ENCODE measurements around the gene SH3RF3. TPM values are rescaled to one million over a fixed set of nuclear protein-coding genes. Genes with fewer than 3 reads are reported as not detected.
A peak's percentile ranks its signal among the peaks of the same experiment; 100 is the strongest.

Gene SH3RF3
- total RNA-seq, 1 experiment from 2014 or later, result 21.7 TPM

DNA sequence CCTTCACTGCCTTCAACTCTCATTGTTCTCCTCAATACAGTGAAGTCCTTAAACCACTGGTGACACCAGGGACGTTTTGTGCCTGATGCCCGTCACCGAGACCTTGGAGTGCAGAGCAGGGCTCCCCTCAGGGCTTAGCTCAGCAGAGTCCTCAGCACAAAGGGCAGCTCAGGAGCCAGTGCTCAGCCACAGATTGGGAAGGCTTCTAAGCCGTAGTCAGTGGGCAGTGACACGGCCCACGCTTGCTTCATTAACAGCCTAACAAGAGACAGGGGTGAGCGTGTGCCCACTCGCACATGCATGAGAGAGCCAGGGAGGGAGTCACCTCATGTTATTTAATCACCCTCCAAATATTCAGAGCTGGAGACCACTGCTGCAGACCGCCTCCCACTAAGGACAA is 137.5 kb downstream of the SH3RF3 start:
- CTCF ChIA-PET, result interaction anchor here (0.6 kb wide), 1 partner anchor 67 kb away, joined by 3 read pairs; no protein-coding TSS in a partner anchor
- Mint-ChIP-seq H3K36me3 (ENCODE audit: insufficient read depth, unreplicated experiment) (peaks cover 10% of the 10 kb centered on the region), H3K4me3 (ENCODE audit: unreplicated experiment) (no peak overlapping the region), H3K27ac (ENCODE audit: low read depth, unreplicated experiment) (no peak overlapping the region), H3K9me3 (ENCODE audit: unreplicated experiment) (no peaks in the 10 kb centered on the region), H3K4me1 (ENCODE audit: insufficient read depth, unreplicated experiment) (peaks cover 27% of the 10 kb centered on the region), H3K27me3 (ENCODE audit: insufficient read depth, unreplicated experiment) (no peaks in the 10 kb centered on the region)
- POLR2A ChIA-PET, result no interaction called here
- no peak for DNase-seq (ENCODE audit: unreplicated experiment)
- intact Hi-C loops (cut with micrococcal nuclease), result loop anchor here (10.0 kb wide), 1 partner anchor 248 kb away; no protein-coding TSS in a partner anchor
- TF ChIP-seq, protein P1, sequence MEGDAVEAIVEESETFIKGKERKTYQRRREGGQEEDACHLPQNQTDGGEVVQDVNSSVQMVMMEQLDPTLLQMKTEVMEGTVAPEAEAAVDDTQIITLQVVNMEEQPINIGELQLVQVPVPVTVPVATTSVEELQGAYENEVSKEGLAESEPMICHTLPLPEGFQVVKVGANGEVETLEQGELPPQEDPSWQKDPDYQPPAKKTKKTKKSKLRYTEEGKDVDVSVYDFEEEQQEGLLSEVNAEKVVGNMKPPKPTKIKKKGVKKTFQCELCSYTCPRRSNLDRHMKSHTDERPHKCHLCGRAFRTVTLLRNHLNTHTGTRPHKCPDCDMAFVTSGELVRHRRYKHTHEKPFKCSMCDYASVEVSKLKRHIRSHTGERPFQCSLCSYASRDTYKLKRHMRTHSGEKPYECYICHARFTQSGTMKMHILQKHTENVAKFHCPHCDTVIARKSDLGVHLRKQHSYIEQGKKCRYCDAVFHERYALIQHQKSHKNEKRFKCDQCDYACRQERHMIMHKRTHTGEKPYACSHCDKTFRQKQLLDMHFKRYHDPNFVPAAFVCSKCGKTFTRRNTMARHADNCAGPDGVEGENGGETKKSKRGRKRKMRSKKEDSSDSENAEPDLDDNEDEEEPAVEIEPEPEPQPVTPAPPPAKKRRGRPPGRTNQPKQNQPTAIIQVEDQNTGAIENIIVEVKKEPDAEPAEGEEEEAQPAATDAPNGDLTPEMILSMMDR (IDR thresholded peaks at IDR 0.05; ENCODE audit: unreplicated experiment), result no peak
- BruUV-seq (replicated peaks), result no TSS peak

DNA sequence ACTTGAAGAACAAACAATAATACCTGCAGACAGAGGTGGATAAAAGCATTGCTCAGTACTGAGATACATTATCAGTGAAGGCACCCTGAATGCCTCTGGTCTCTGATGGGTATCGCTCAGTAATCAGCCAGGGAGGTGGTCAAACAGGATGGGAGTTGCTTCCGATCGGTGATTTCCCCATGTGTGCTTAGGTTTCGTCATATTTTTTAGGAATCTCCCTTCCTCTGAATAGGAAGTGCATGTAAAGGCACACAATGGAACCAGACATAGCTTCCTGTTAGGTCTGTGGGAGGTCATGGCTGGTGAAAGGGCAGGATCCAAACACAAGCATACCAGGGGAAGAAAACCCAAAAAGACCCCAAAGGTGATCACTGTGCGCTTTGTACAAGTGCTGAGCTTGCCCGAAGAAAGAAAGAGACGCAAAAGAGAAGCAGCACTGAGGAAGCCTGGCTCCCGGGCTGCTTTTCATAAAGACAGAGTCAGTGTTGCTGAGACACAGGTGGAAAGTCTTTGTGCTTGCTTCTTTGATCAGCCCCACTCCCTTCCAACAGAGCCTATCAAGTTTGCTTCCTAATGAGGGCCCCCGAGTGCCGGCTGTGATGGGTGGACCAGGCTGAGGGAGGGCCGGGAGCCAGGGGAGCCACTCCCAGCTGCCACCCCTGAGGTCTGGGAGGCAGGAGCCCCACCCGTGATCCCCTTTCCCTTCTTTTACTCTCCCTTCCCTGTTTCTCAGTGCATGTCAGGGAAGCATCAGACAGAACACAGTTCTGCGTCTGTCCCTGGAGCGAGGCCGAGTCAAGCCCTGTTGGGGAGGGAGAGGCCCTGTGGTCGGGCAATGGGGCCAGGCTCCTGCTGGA is 138.2 kb downstream of the SH3RF3 start:
- DNase-seq (ENCODE audit: unreplicated experiment), result peak; percentile 56
- no peak overlapping the region for H3K27ac Mint-ChIP-seq (ENCODE audit: low read depth, unreplicated experiment)
- CTCF ChIA-PET, result interaction anchor here (0.6 kb wide), 1 partner anchor 66 kb away, joined by 3 read pairs; no protein-coding TSS in a partner anchor
- H3K27me3 Mint-ChIP-seq (ENCODE audit: insufficient read depth, unreplicated experiment), result no peaks in the 10 kb centered on the region
- TF ChIP-seq, protein P1 (IDR thresholded peaks at IDR 0.05; ENCODE audit: unreplicated experiment), result no peak
- intact Hi-C loops (cut with micrococcal nuclease), result loop anchor here (10.0 kb wide), 1 partner anchor 248 kb away; no protein-coding TSS in a partner anchor
- peaks cover 10% of the 10 kb centered on the region for H3K36me3 Mint-ChIP-seq (ENCODE audit: insufficient read depth, unreplicated experiment)
- peaks cover 27% of the 10 kb centered on the region for H3K4me1 Mint-ChIP-seq (ENCODE audit: insufficient read depth, unreplicated experiment)
- no peak overlapping the region for H3K4me3 Mint-ChIP-seq (ENCODE audit: unreplicated experiment)
- no TSS peak for BruUV-seq (replicated peaks)
- POLR2A ChIA-PET, result no interaction called here
- no peaks in the 10 kb centered on the region for H3K9me3 Mint-ChIP-seq (ENCODE audit: unreplicated experiment)

DNA sequence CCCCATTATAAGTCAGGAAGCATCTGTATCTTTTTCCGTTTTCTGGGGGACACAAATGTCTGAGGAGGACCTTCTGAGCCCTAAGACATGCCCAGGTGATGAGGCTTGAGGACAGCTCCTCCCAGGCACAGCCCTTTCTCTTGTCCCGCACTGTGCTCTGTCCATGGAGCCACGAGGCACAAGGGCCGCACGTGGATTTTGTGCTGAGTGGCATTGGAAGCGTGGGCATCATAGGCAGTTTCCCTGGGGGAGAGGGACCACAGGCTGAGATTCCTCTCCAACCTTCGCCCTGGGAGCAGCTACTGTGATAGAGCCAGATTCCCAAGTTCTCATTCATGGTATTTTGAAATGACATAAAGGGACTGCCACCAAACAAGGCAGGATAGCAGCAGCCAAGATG is 139.9 kb downstream of the SH3RF3 start:
- Mint-ChIP-seq H3K9me3 (ENCODE audit: unreplicated experiment) (no peaks in the 10 kb centered on the region), H3K4me1 (ENCODE audit: insufficient read depth, unreplicated experiment) (peaks cover 20% of the 10 kb centered on the region), H3K36me3 (ENCODE audit: insufficient read depth, unreplicated experiment) (peaks cover 5% of the 10 kb centered on the region), H3K27ac (ENCODE audit: low read depth, unreplicated experiment) (no peak overlapping the region), H3K27me3 (ENCODE audit: insufficient read depth, unreplicated experiment) (no peaks in the 10 kb centered on the region), H3K4me3 (ENCODE audit: unreplicated experiment) (no peak overlapping the region)
- intact Hi-C loops (cut with micrococcal nuclease), result loop anchor here (10.0 kb wide), 1 partner anchor 246 kb away; no protein-coding TSS in a partner anchor
- TF ChIP-seq, protein P1 (IDR thresholded peaks at IDR 0.05; ENCODE audit: unreplicated experiment), result no peak
- ChIA-PET CTCF (no interaction called here), POLR2A (no interaction called here)
- DNase-seq (ENCODE audit: unreplicated experiment), result no peak
- no TSS peak for BruUV-seq (replicated peaks)

DNA sequence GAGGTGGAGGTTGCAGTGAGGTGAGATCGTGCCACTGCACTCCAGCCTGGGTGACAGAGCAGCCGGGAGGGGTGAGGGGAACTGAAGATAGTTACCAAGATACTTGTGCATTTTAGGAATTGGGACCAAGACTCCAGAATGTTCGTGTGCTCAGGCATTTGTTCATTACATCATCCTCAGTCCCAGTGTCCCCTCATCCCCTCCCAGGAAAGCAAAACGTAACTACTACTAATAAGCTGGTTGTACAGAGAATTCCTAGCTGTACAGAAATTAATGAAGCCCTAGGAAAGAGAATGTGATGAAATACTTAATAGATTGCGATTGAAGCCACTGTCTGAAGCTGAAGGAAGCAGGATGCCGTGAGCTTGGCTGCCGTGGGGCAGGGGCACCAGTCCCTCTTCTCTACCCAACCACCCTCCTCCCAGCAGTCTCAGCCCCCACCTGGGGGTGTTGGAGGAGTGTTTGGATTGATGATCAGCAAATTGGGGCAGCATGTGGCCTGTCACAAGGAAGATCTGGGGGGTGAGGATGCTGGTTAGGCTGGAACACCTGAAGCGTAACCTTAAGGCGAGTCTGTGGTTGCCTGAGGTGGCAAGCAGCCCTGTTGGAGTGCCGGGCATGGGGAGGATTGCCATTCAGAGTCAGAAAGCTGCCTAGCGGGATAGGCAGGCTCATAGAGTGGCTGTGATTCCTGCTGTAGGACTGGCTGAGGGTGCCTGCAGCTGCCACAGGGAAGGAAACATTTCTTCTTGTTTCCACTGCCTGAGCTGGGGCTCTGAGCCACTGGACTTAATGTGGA is 140.9 kb downstream of the SH3RF3 start:
- ChIA-PET POLR2A (no interaction called here), CTCF (interaction anchor here (0.7 to 1.3 kb wide), 4 partner anchors 19 to 144 kb away, joined by 3 to 4 read pairs (median 3); no protein-coding TSS in a partner anchor)
- Mint-ChIP-seq H3K4me1 (ENCODE audit: insufficient read depth, unreplicated experiment) (peaks cover 17% of the 10 kb centered on the region), H3K36me3 (ENCODE audit: insufficient read depth, unreplicated experiment) (peaks cover 4% of the 10 kb centered on the region), H3K9me3 (ENCODE audit: unreplicated experiment) (no peaks in the 10 kb centered on the region), H3K27me3 (ENCODE audit: insufficient read depth, unreplicated experiment) (no peaks in the 10 kb centered on the region), H3K27ac (ENCODE audit: low read depth, unreplicated experiment) (no peak overlapping the region), H3K4me3 (ENCODE audit: unreplicated experiment) (no peak overlapping the region)
- no peak for DNase-seq (ENCODE audit: unreplicated experiment)
- BruUV-seq (replicated peaks), result no TSS peak
- TF ChIP-seq, protein P1 (IDR thresholded peaks at IDR 0.05; ENCODE audit: unreplicated experiment), result no peak
- intact Hi-C loops (cut with micrococcal nuclease), result loop anchor here (10.0 kb wide), 1 partner anchor 245 kb away; no protein-coding TSS in a partner anchor
